ENCODE results near the gene SCN2B. TPM values are rescaled to one million over a fixed set of nuclear protein-coding genes. Genes with fewer than 3 reads are reported as not detected.
"Not testable (repeated sequence)": the region's sequence is repeated elsewhere in the genome, so short reads cannot be mapped to it uniquely, and the experiment has no call there.

The SCN2B gene
- polyA plus RNA-seq, 4 donors = 3.9 to 5.7 (median 4.7) TPM

GRCh38 chr11:118207079-118207478, 30.6 kb upstream of the SCN2B start:
- DNase-seq (ENCODE audit: low read depth in 4 of 4, low spot score in 2 of 4) = no peak

- DNase-seq (ENCODE audit: low read depth in 4 of 4, low spot score in 2 of 4) = peak in 1 of 4 donors; percentile 26
Observed at GRCh38 chr11:118206391-118207031, 30.1 kb upstream of the SCN2B start.

- no peak for DNase-seq (ENCODE audit: low read depth in 4 of 4, low spot score in 2 of 4)
Observed at GRCh38 chr11:118205606-118206378, 29.4 kb upstream of the SCN2B start.

DNA sequence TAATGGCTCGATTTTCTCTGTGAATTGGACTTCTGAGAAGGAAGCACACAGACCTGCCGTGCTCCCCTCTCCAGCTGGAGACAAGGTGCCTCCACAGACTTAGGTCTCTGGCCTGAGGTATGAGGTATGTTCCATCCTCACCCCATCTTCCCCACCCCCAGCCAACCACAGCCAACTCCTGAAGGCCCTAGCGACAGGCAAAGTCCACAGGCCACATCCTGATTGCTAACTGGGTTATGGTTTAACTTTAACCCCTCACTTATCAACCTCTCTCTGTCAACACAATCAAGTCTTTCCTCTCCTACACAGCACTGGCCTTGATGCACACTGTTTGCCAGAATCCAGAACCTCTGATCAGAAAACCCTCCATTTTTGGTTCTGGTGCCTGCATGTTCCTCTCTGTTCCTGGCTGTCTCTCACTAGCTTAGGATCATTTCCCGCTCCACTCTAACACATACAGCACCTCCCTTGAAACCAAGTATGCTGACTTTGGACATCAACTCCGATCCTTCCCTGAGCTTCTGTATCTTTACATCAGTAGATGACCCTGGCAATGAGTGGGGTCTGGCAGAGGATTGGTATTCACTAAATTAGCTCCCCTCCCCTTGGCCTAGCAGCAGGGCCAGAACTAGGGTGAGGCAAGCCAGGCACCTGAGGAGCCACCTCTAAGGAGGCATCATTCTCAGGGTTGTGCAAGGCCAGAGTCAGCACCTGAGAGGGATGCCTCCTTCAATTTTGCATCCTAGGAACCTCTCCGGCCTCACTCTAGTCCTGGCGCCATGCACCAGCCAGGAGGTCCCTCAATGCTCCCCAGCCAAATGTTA, 26.4 kb upstream of the SCN2B start:
- DNase-seq (ENCODE audit: low read depth in 4 of 4, low spot score in 2 of 4) = no peak

- DNase-seq (ENCODE audit: low read depth in 4 of 4, low spot score in 2 of 4) = no peak
Observed at GRCh38 chr11:118201966-118202365, 25.5 kb upstream of the SCN2B start.

- no peak for DNase-seq (ENCODE audit: low read depth in 4 of 4, low spot score in 2 of 4)
Observed at GRCh38 chr11:118200901-118201680, 24.7 kb upstream of the SCN2B start.

DNA sequence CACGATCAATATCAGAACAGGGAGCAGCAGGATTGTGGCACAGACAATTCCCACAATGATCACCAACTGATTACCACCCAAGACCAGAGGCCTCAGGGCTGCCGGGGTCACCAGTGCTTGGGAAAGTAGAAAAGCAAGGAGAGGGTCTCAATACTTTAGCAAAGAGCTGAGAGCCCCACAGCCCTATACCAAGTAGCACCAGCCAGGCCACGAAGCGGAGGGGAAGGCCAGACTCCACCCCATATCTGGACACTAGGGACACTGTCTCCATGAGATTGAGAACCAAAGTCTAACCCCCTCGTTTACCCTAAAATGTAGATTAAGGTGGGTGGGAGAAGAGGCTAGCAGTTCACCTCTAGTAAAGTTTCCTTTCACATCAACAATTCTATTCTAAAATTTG, 24.1 kb upstream of the SCN2B start:
- DNase-seq (ENCODE audit: low read depth in 4 of 4, low spot score in 2 of 4) = no peak

- no peak for DNase-seq (ENCODE audit: low read depth in 4 of 4, low spot score in 2 of 4)
Observed at GRCh38 chr11:118199135-118199534, 22.7 kb upstream of the SCN2B start.

GRCh38 chr11:118198370-118198769, 21.9 kb upstream of the SCN2B start:
- DNase-seq (ENCODE audit: low read depth in 4 of 4, low spot score in 2 of 4) = peak in 2 of 4 donors; percentile 41 to 54

GRCh38 chr11:118194835-118195627, 18.6 kb upstream of the SCN2B start:
- peak in 1 of 4 donors; percentile 44 for DNase-seq (ENCODE audit: low read depth in 4 of 4, low spot score in 2 of 4)

DNA sequence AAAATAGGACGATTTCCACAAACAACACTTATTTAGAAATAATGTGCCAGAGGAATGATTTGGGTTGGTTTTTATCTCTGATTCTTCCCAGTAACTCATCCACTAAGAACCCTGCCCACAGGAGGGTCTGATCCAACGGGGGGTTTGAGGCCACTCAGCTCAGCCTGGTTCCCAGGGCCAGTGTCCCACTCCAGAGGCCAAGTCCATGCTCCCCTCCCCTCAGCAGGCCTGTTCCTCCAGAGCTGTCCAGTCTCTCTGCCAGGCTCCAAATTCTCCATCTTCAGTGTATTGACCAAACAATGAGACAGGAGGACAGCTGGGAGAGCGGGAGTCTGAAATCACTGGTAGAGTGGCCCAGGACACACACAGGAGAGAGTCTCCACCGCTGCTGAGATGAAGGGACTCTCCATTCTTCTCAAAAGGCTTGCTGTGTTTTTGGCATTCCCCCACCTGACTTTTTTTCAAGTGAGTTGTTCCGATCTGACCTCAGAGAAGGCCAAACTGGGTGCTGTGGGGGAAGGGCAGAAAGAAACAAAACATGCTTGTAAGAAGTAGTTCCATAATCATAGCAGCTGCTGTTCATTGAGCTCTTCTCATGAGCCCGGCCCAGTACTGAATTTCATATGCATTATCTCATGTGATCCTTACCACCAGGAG, 17.6 kb upstream of the SCN2B start:
- DNase-seq (ENCODE audit: low read depth in 4 of 4, low spot score in 2 of 4) = no peak

GRCh38 chr11:118192817-118193216, 16.4 kb upstream of the SCN2B start:
- DNase-seq (ENCODE audit: low read depth in 4 of 4, low spot score in 2 of 4) = not testable (repeated sequence)

DNA sequence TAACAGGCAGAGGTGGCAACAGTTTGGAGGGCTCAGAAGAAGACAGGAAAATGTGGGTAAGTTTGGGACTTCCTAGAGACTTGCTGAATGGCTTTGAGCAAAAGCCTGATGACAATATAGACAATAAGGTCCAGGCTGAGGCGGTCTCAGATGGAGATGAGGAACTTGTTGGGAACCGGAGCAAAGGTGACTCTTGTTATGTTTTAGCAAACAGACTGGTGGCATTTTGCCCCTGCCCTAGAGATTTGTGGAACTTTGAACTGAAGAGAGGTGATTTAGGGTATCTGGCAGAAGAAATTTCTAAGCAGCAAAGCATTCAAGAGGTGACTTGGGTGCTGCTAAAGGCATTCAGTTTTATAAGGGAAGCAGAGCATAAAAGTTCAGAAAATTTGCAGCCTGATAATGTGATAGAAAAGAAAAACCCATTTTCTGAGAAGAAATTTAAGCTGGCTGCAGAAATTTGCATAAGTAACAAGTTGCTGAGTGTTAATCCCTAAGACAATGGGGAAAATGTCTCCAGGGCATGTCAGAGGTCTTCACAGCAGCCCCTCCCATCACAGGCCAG, 14.6 kb upstream of the SCN2B start:
- DNase-seq (ENCODE audit: low read depth in 4 of 4, low spot score in 2 of 4) = not testable (repeated sequence)

DNA sequence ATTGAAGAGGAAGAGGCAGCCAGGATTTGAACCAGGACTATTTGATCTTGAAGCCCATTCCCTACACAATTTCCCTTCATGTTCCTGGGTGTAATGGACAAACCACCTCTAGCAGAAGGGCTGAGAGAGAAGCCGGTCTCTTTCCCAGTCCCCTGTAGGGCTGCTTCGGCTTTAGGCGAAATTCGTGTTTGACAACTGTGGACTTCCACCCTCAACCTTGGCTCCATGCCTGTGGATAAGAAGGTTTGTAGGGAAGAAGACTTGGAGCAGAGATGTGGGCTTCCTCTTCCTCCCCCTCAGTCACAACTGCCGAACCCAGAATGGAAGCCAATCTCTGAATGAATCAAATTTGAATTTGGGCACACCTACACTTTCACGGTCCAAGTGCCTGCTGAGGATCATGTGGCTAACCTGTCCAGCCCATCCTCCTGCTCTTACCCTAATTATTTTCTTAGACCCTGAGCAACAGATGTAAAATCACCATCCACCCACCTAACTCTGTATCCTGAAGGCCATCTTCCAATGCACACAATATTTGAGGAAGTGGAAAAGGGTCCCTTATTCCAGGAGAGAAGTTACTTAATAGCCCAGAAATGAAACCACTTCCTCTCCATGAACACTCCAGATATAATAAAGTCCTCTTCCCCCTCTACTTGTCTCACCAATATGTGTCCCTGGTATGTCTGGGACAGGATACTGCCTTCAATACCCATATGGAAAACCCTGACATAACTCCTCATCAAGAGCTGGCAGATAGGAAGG, 10.1 kb upstream of the SCN2B start:
- DNase-seq (ENCODE audit: low read depth in 4 of 4, low spot score in 2 of 4) = no peak

GRCh38 chr11:118184784-118185579, 8.5 kb upstream of the SCN2B start:
- DNase-seq (ENCODE audit: low read depth in 4 of 4, low spot score in 2 of 4) = no peak

GRCh38 chr11:118183691-118184090, 7.3 kb upstream of the SCN2B start:
- not testable (repeated sequence) for DNase-seq (ENCODE audit: low read depth in 4 of 4, low spot score in 2 of 4)

- DNase-seq (ENCODE audit: low read depth in 4 of 4, low spot score in 2 of 4) = peak in 1 of 4 donors; percentile 83
Observed at GRCh38 chr11:118180300-118180703, 3.9 kb upstream of the SCN2B start.
